LNCaP clone FGC (cell line): ENCODE data around the gene MEPCE.
"Not testable (repeated sequence)": the region's sequence is repeated elsewhere in the genome, so short reads cannot be mapped to it uniquely, and the experiment has no call there.

ENCODE experiments used
- DNase-seq: peaks from one replicate; pipeline ENCODE4 v3.0.0-alpha.2; 2011; ENCODE audit warnings: low read depth
- H3K4me3 ChIP-seq: 2 replicates; pipeline ENCODE4 v1.5.1; 2011; ENCODE audit warnings: mild to moderate bottlenecking, low read depth, low read length, control low read depth
- TF ChIP-seq, protein P1 (sequence below): IDR thresholded peaks from 2 replicates; pipeline ENCODE4 v1.5.1; 2012; ENCODE audit warnings: mild to moderate bottlenecking; ENCODE audit not compliant: control insufficient read depth, insufficient read depth; ENCODE audit errors: extremely low read depth

The MEPCE gene

GRCh38 chr7:100444311-100445278 lies 15.0 kb downstream of the MEPCE start:
- no peak for DNase-seq
- H3K4me3 ChIP-seq, result no peak overlapping the region

DNA sequence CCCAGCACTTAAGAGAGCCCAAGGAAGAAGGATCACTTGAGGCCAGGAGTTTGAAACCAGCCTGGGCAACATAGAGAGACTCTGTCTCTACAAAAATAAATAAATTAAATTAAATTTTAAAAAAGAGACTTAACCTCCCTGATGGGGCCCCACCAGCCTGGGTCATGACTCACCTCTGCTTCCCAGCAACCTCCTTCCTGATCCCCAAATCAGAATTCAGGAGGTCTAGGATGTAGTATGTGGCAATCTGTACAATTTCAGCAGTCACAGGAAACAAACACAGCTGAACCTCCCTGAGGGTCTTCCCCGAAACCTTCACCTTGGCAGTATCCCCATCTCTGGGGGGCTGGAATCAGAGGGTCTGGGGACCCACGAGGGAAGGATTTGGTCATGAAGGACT lies 16.4 kb downstream of the MEPCE start:
- no peak overlapping the region for H3K4me3 ChIP-seq
- DNase-seq, result no peak
- TF ChIP-seq, protein P1, sequence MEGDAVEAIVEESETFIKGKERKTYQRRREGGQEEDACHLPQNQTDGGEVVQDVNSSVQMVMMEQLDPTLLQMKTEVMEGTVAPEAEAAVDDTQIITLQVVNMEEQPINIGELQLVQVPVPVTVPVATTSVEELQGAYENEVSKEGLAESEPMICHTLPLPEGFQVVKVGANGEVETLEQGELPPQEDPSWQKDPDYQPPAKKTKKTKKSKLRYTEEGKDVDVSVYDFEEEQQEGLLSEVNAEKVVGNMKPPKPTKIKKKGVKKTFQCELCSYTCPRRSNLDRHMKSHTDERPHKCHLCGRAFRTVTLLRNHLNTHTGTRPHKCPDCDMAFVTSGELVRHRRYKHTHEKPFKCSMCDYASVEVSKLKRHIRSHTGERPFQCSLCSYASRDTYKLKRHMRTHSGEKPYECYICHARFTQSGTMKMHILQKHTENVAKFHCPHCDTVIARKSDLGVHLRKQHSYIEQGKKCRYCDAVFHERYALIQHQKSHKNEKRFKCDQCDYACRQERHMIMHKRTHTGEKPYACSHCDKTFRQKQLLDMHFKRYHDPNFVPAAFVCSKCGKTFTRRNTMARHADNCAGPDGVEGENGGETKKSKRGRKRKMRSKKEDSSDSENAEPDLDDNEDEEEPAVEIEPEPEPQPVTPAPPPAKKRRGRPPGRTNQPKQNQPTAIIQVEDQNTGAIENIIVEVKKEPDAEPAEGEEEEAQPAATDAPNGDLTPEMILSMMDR, result no peak

More at GRCh38 chr7:100444311-100445278, 15.0 kb downstream of the MEPCE start:
- TF ChIP-seq, protein P1, result no peak

GRCh38 chr7:100447363-100447762 lies 17.7 kb downstream of the MEPCE start:
- H3K4me3 ChIP-seq, DNase-seq: not testable (repeated sequence)

- TF ChIP-seq, protein P1, result no peak
- DNase-seq, result no peak
- H3K4me3 ChIP-seq, result no peak overlapping the region
Measured at GRCh38 chr7:100449190-100449795, 19.7 kb downstream of the MEPCE start.

GRCh38 chr7:100452513-100452912 lies 22.9 kb downstream of the MEPCE start:
- no peak for DNase-seq
- TF ChIP-seq, protein P1, result no peak

DNA sequence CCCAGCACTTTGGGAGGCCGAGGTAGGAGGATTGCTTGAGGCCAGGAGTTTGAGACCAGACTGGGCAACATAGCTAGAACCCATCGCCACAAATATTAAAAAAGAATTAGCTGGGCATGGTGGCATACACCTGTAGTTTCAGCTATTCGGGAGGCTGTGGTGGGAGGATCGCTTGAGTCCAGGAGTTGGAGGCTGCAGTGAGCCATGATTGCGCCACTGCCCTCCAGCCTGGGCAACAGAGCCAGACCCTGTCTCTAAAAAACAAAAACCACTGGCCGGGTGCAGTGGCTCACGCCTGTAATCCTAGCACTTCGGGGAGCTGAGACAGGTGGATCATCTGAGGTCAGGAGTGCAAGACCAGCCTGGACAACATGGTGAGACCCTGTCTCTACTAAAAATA lies 24.2 kb downstream of the MEPCE start:
- H3K4me3 ChIP-seq, DNase-seq: not testable (repeated sequence)

More at GRCh38 chr7:100452513-100452912, 22.9 kb downstream of the MEPCE start:
- H3K4me3 ChIP-seq, result no peak overlapping the region

DNA sequence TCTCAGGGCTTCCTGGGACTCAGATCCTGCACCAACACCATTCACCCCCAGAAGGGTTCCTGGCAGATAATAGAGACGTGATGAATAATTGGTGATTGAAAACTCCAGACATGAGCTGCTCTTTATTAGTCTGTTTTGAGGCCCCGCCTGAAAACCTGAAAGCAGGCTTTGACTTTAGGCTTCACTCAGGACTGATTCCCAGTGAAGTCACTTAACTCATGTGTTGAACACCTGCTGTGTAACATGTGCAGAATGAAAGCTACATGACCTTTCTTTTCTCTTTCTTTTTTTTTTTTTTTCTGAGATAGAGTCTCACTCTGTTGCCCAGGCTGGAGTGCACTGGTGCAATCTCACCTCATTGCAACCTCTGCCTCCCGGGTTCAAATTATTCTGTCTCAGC lies 25.6 kb downstream of the MEPCE start:
- no peak for DNase-seq
- H3K4me3 ChIP-seq, result no peak overlapping the region
- TF ChIP-seq, protein P1, result no peak

GRCh38 chr7:100456562-100456961 lies 26.9 kb downstream of the MEPCE start:
- DNase-seq, result no peak
- H3K4me3 ChIP-seq, result no peak overlapping the region
- TF ChIP-seq, protein P1, result no peak
